H1 (cell line): ENCODE data around the gene TAGLN3. TPM values are rescaled to one million over a fixed set of nuclear protein-coding genes. Genes with fewer than 3 reads are reported as not detected.

Experiments
- MAX ChIP-seq: IDR thresholded peaks from 2 replicates; pipeline ENCODE4 v1.6.1; 2012; ENCODE audit warnings: inconsistent platforms
- polyA plus RNA-seq, 7 experiments: library from polyadenylated mRNA; depleted of rRNA in 3 of 7; stranded (reverse) in 5 of 7; unstranded in 2 of 7; fragments of >200 nt in 5 of 7; fragments of 200-250 nt in 2 of 7; gene quantifications; 1 replicate in 5 of 7; 2 replicates in 1 of 7; 4 replicates in 1 of 7; pipeline versions ENCODE4 v1.2.1 to v1.2.3, GENCODE V29; 2011 to 2013; ENCODE audit warnings: missing spikeins in 2 of 7, mixed read lengths in 2 of 7
- total RNA-seq: library from RNA; stranded (reverse); fragmentation: NEBNext Ultra II Directional; extraction: Animal tissue kit (Norgen Biotek cat#: 25700); gene quantifications from 2 replicates; pipeline ENCODE4 v1.2.1, GENCODE V29; 2021

The TAGLN3 gene
- total and polyA plus RNA-seq, 2 of the 8 experiments (the other 6 are each of a cell fraction or from before 2014, with no cell fraction given): 6.3 to 7.5 TPM

- no peak for TF ChIP-seq MAX
These were observed 21.0 kb downstream of the TAGLN3 start (continued) for GRCh38 chr3:112019716-112020115.
